Endothelial cell of umbilical vein (primary cell): ENCODE results near the gene CCDC142. TPM values are rescaled to one million over a fixed set of nuclear protein-coding genes. Genes with fewer than 3 reads are reported as not detected.

ENCODE experiments used
- BruUV-seq: library from RNA; stranded (reverse); fragments of 400-500 nt; replicated peaks from 2 replicates; lab custom pipeline; 2021; lab: Mats Ljungman, UMichigan
- CTCF ChIA-PET: fragments of 300-600, 350-600 bp; sonication (Branson Sonifier 250); formaldehyde crosslinking; loops from one replicate; lab custom pipeline; 2021; ENCODE audit warnings: antibody characterized with exemption, inconsistent platforms; lab: Charles Lee
- POLR2A ChIA-PET: fragments of 300-600, 350-600 bp; sonication (Branson Sonifier 250); formaldehyde crosslinking; loops from one replicate; lab custom pipeline; 2021; ENCODE audit warnings: antibody characterized with exemption, inconsistent platforms; lab: Charles Lee
- DNase-seq: peaks from one replicate; pipeline ENCODE4 v3.0.0-alpha.2; 2011; ENCODE audit warnings: low read depth, low spot score
- FAIRE-seq: peaks from 2 replicates; lab custom pipeline; 2011; peaks lifted over from hg19 to GRCh38; lab: Jason Lieb, UNC
- H2AFZ ChIP-seq: 2 replicates; pipeline ENCODE4 v1.6.0; 2012; ENCODE audit warnings: low read depth, low read length, control low read depth, inconsistent platforms
- H3K27ac ChIP-seq: 2 replicates; pipeline ENCODE4 v1.5.1; 2011; ENCODE audit warnings: low read depth, mild to moderate bottlenecking, control low read depth, low read length, moderate library complexity; ENCODE audit not compliant: insufficient read depth
- H3K27me3 ChIP-seq, 2 experiments: 2 replicates each; pipeline versions ENCODE4 v1.6.0 to v1.6.1; 2011; ENCODE audit warnings: low read length in 2 of 2, mixed read lengths in 1 of 2; ENCODE audit not compliant: control insufficient read depth in 2 of 2, insufficient read depth in 2 of 2
- H3K36me3 ChIP-seq, 2 experiments: 2 replicates in 1 of 2; 3 replicates in 1 of 2; pipeline ENCODE4 v1.5.1; 2011; ENCODE audit warnings: low read length in 2 of 2, mild to moderate bottlenecking in 1 of 2, moderate library complexity in 1 of 2; ENCODE audit not compliant: control insufficient read depth in 2 of 2, insufficient read depth in 2 of 2; ENCODE audit errors: extremely low read depth in 1 of 2
- H3K4me1 ChIP-seq: 3 replicates; pipeline ENCODE4 v1.5.1; 2011; ENCODE audit warnings: mild to moderate bottlenecking, low read length; ENCODE audit not compliant: control insufficient read depth, insufficient read depth; ENCODE audit errors: extremely low read depth
- H3K4me2 ChIP-seq: 2 replicates; pipeline ENCODE4 v1.6.1; 2011; ENCODE audit warnings: low read length, control low read depth, mixed read lengths; ENCODE audit not compliant: insufficient read depth
- H3K4me3 ChIP-seq, 3 experiments: fragments of 200-600 bp in 1 of 3; sonication (generic), shearing (Covaris generic) in 1 of 3; replicated peaks in 1 of 3; 2 replicates each; pipeline ENCODE4 v1.5.1; 2011 to 2016; ENCODE audit warnings: control low read depth in 3 of 3, low read length in 3 of 3, mild to moderate bottlenecking in 2 of 3, inconsistent platforms in 1 of 3, low read depth in 1 of 3, moderate library complexity in 1 of 3; ENCODE audit not compliant: insufficient read depth in 1 of 3
- H3K79me2 ChIP-seq: 2 replicates; pipeline ENCODE4 v1.6.0; 2012; ENCODE audit warnings: low read length, inconsistent platforms; ENCODE audit not compliant: control insufficient read depth, insufficient read depth
- H3K9ac ChIP-seq: replicated peaks from 2 replicates; pipeline ENCODE3; 2011; ENCODE audit warnings: low read length, control low read depth; ENCODE audit not compliant: insufficient read depth; ENCODE audit errors: extremely low read depth
- H3K9me1 ChIP-seq: replicated peaks from 3 replicates; pipeline ENCODE4 v1.6.0; 2011; ENCODE audit warnings: mild to moderate bottlenecking, low read length; ENCODE audit not compliant: control insufficient read depth, insufficient read depth; ENCODE audit errors: extremely low read depth
- H3K9me3 ChIP-seq: replicated peaks from 2 replicates; pipeline ENCODE4 v1.5.1; 2012; ENCODE audit warnings: low read length, inconsistent platforms; ENCODE audit not compliant: control insufficient read depth, insufficient read depth
- H4K20me1 ChIP-seq: replicated peaks from 2 replicates; pipeline ENCODE3; 2011; ENCODE audit warnings: mild to moderate bottlenecking, low read length; ENCODE audit not compliant: control insufficient read depth, insufficient read depth; ENCODE audit errors: extremely low read depth
- CTCF ChIP-seq, 2 donors: IDR thresholded peaks; 1 replicate in 1 of 2; 2 replicates in 1 of 2; pipeline ENCODE4 v1.5.1; 2011; ENCODE audit warnings: low read length in 2 of 2, mild to moderate bottlenecking in 2 of 2, moderate library complexity in 2 of 2, control low read depth in 1 of 2, inconsistent platforms in 1 of 2, low read depth in 1 of 2; ENCODE audit not compliant: insufficient read depth in 1 of 2; ENCODE audit errors: extremely low read depth in 1 of 2
- EZH2 ChIP-seq: IDR thresholded peaks from 2 replicates; pipeline ENCODE4 v1.6.1; 2012; ENCODE audit warnings: borderline replicate concordance, low read depth, mild to moderate bottlenecking, moderate library complexity, low read length, inconsistent platforms; ENCODE audit not compliant: severe bottlenecking
- FOS ChIP-seq: IDR thresholded peaks from 2 replicates; pipeline ENCODE4 v1.6.1; 2011; ENCODE audit warnings: mild to moderate bottlenecking, low read length, moderate library complexity, borderline replicate concordance; ENCODE audit not compliant: insufficient read depth
- GATA2 ChIP-seq: IDR thresholded peaks from 2 replicates; pipeline ENCODE4 v1.7.0; 2011; ENCODE audit warnings: low read depth, mild to moderate bottlenecking, moderate library complexity, mixed read lengths, low read length; ENCODE audit not compliant: insufficient read length, insufficient read depth
- JUN ChIP-seq: IDR thresholded peaks from 2 replicates; pipeline ENCODE4 v1.6.1; 2011; ENCODE audit warnings: borderline replicate concordance, low read depth; ENCODE audit not compliant: insufficient read length, insufficient read depth
- MYC ChIP-seq: IDR thresholded peaks from one replicate; pipeline ENCODE4 v1.6.1; 2011; ENCODE audit warnings: mild to moderate bottlenecking, low read depth, low read length
- POLR2A ChIP-seq: IDR thresholded peaks from 2 replicates; pipeline ENCODE4 v1.6.1; 2012; ENCODE audit warnings: low read depth, mild to moderate bottlenecking, control low read depth, low read length
- POLR2AphosphoS5 ChIP-seq: IDR thresholded peaks from 2 replicates; pipeline ENCODE4 v1.6.1; 2012; ENCODE audit warnings: low read depth, mild to moderate bottlenecking, control low read depth, low read length, moderate library complexity; ENCODE audit not compliant: insufficient read depth
- dilution Hi-C: fragments of 300-500 bp; cut with MboI; formaldehyde crosslinking; loops from one replicate; pipeline ENCODE4 v1.15.0; 2019; ENCODE audit warnings: low sequenced_read_pairs; ENCODE audit not compliant: extremely low pct_ligation_motif_present
- intact Hi-C: fragments of 100-400 bp; cut with micrococcal nuclease; formaldehyde crosslinking; loops from one replicate; pipeline ENCODE4 v1.10.0; 2022
- polyA plus RNA-seq, 4 experiments: library from polyadenylated mRNA; depleted of rRNA in 3 of 4; stranded (reverse) in 3 of 4; unstranded in 1 of 4; fragments of >200 nt; gene quantifications; 2 replicates each; pipeline versions ENCODE4 v1.2.1 to v1.2.3, GENCODE V29; 2011 to 2012; ENCODE audit warnings: missing spikeins in 1 of 4
- total RNA-seq: library from RNA; stranded (reverse); gene quantifications from 2 replicates; pipeline ENCODE4 v1.2.3, GENCODE V29; 2021
- TF ChIP-seq, protein P1 (sequence below): IDR thresholded peaks from 2 replicates; pipeline ENCODE4 v1.6.1; 2011; ENCODE audit not compliant: insufficient read depth, insufficient read length

Gene CCDC142
- total and polyA plus RNA-seq, 2 donors (not counting 3 experiments of a cell fraction or from before 2014, with no cell fraction given) = 12.8 to 23.8 TPM

DNA sequence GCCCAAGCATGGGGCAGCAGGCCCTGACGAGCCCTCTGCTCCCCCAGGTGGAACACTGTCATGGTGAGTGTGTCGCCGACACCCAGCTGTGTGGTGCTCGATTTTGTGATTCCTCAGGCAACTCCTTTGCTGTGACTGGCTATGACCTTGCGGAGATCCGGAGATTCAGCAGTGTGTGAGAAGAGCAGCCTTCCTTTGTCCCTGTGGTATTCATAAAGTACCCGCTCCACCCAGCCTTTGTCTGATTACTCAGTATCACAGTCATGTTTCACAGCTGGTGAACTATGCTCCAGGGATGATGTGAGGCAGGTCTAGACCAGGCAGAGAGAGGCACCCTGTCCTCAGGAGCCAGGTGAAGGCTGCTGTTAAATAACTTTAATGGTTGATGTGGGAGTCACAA, 57.3 kb downstream of the CCDC142 start:
- FAIRE-seq (no peak), DNase-seq (no peak)
- ChIA-PET POLR2A (no interaction called here), CTCF (no interaction called here)
- Histone ChIP-seq H3K4me1 (peaks cover 9% of the 10 kb centered on the region), H3K36me3 (peaks cover 4 to 31% of the 10 kb centered on the region in 2 experiments), H3K9me3 (no peaks in the 10 kb centered on the region), H3K27me3 (peaks cover under 1 to 3% of the 10 kb centered on the region in 2 experiments), H4K20me1 (no peaks in the 10 kb centered on the region), H3K9ac (no peak overlapping the region), H3K27ac (no peak overlapping the region), H3K4me3 (no peak overlapping the region), H2AFZ (no peak overlapping the region), H3K9me1 (no peaks in the 10 kb centered on the region), H3K4me2 (no peak overlapping the region), H3K79me2 (no peaks in the 10 kb centered on the region)
- TF ChIP-seq POLR2AphosphoS5 = no peak
- TF ChIP-seq JUN = no peak
- no TSS peak for BruUV-seq
- intact Hi-C loops (no loop called here), dilution Hi-C loops (no loop called here)

- no peak overlapping the region for H3K27ac ChIP-seq
- FAIRE-seq = no peak
- CTCF ChIA-PET = no interaction called here
These were observed 57.8 kb downstream of the CCDC142 start for GRCh38 chr2:74424995-74425406.

More at GRCh38 chr2:74424995-74425406, 57.8 kb downstream of the CCDC142 start:
- no peak overlapping the region for H3K9ac ChIP-seq
- no peaks in the 10 kb centered on the region for H3K9me3 ChIP-seq
- TF ChIP-seq EZH2 (no peak), GATA2 (no peak), MYC (no peak), FOS (no peak), CTCF (IDR thresholded peaks at IDR 0.05; ENCODE audit: extremely low read depth in 1 of 2, insufficient read depth in 1 of 2, low read depth in 1 of 2, low read length in 2 of 2) (no peak), POLR2AphosphoS5 (no peak), JUN (no peak), POLR2A (no peak)
- TF ChIP-seq, protein P1, sequence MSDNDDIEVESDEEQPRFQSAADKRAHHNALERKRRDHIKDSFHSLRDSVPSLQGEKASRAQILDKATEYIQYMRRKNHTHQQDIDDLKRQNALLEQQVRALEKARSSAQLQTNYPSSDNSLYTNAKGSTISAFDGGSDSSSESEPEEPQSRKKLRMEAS = no peak
- H3K79me2 ChIP-seq = no peaks in the 10 kb centered on the region
- H3K36me3 ChIP-seq = peaks cover 4 to 29% of the 10 kb centered on the region in 2 experiments
- no peak overlapping the region for H3K4me3 ChIP-seq
- BruUV-seq = no TSS peak
- H3K4me1 ChIP-seq = peaks cover 9% of the 10 kb centered on the region
- no peak overlapping the region for H3K4me2 ChIP-seq
- dilution Hi-C loops = no loop called here
- no peaks in the 10 kb centered on the region for H4K20me1 ChIP-seq
- peaks cover 5 to 7% of the 10 kb centered on the region in 2 experiments for H3K27me3 ChIP-seq
- no peak for DNase-seq
- POLR2A ChIA-PET = no interaction called here
- H2AFZ ChIP-seq = no peak overlapping the region
- no peaks in the 10 kb centered on the region for H3K9me1 ChIP-seq
- intact Hi-C loops = no loop called here
